ENCODE results near the gene TMCO5A. TPM values are rescaled to one million over a fixed set of nuclear protein-coding genes. Genes with fewer than 3 reads are reported as not detected.

Gene TMCO5A
- total RNA-seq, 1 donor from 2014 or later: not detected

GRCh38 chr15:37978231-37978630, 43.8 kb downstream of the TMCO5A start:
- Histone ChIP-seq H3K4me3 (ENCODE audit: low read depth, low read length) (no peak overlapping the region), H3K36me3 (ENCODE audit: control insufficient read depth, insufficient read depth, low read length) (no peaks in the 10 kb centered on the region), H3K27me3 (ENCODE audit: control insufficient read depth, insufficient read depth, low read length) (no peaks in the 10 kb centered on the region)
- DNase-seq (ENCODE audit: low read depth): no peak
- peak; percentile 66 for FAIRE-seq
- no peak for TF ChIP-seq CTCF (IDR thresholded peaks at IDR 0.05; ENCODE audit: insufficient read depth, low read length, severe bottlenecking)

DNA sequence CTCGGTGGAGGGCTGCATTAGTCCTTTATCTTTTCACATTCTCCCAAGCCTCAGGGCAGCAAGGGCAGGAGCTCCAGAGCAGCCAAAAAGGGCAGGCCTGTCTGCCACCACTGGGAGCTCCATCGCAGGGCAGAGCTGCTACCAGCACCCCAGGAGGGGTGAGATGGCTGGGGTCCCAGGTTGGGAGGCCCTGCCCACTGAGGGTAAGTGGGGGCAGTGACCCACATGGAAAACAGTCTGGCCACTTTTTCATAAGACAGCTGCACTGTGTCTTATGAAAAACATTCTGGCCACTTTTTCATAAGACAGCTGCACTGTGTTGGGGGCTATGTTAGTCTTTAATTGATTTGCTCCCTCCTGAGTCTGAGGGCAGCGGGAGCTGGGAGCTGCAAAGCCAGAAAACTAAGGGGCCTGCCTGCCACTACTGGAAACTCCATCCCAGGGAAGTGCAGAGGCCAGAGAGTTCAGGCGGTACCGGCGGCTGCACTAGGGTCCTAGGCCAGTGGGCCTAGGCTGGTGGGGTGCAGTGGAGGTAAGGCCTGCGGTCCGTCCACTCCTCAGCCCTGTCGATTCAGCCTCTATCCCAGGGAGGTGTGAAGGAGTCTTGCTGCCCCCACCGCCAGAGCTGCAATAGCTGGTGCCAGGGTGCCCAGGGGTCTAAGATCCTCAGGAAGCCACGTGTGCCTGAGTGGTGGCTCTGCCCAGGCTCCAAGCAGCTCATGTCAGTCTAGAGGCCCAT, 45.4 kb downstream of the TMCO5A start:
- FAIRE-seq: no peak
- Histone ChIP-seq H3K27me3 (ENCODE audit: control insufficient read depth, insufficient read depth, low read length) (no peaks in the 10 kb centered on the region), H3K36me3 (ENCODE audit: control insufficient read depth, insufficient read depth, low read length) (no peaks in the 10 kb centered on the region), H3K4me3 (ENCODE audit: low read depth, low read length) (no peak overlapping the region)
- no peak for TF ChIP-seq CTCF (IDR thresholded peaks at IDR 0.05; ENCODE audit: insufficient read depth, low read length, severe bottlenecking)
- no peak for DNase-seq (ENCODE audit: low read depth)

DNA sequence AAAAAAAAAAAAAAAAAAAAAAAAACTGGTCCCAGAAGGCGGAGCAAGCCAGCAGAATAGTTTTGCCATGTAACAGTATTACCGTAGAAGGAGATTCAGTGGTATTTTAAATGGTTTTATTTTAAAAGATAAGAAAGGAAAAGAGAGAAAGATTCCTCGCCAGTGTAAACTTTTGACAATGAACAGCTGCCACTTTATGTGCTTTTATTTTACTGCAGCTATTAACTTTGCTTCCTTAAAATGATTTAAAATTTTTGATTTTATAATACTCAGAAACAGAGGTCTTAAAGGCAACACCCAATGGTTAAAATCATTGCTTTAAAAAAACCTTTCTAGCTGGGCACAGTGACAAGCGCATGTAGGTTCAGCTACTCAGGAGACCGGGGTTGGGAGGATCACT, 46.8 kb downstream of the TMCO5A start:
- H3K4me3 ChIP-seq (ENCODE audit: low read depth, low read length): no peak overlapping the region
- no peak for TF ChIP-seq CTCF (IDR thresholded peaks at IDR 0.05; ENCODE audit: insufficient read depth, low read length, severe bottlenecking)
- DNase-seq (ENCODE audit: low read depth) (no peak), FAIRE-seq (no peak)
- no peaks in the 10 kb centered on the region for H3K27me3 ChIP-seq (ENCODE audit: control insufficient read depth, insufficient read depth, low read length)
- no peaks in the 10 kb centered on the region for H3K36me3 ChIP-seq (ENCODE audit: control insufficient read depth, insufficient read depth, low read length)

- Histone ChIP-seq H3K27me3 (ENCODE audit: control insufficient read depth, insufficient read depth, low read length) (no peaks in the 10 kb centered on the region), H3K36me3 (ENCODE audit: control insufficient read depth, insufficient read depth, low read length) (no peaks in the 10 kb centered on the region), H3K4me3 (ENCODE audit: low read depth, low read length) (no peak overlapping the region)
- FAIRE-seq (no peak), DNase-seq (ENCODE audit: low read depth) (peak; percentile 59)
- peak; percentile 44 for TF ChIP-seq CTCF (IDR thresholded peaks at IDR 0.05; ENCODE audit: insufficient read depth, low read length, severe bottlenecking)
Measured at GRCh38 chr15:37981775-37982174, 47.3 kb downstream of the TMCO5A start.

DNA sequence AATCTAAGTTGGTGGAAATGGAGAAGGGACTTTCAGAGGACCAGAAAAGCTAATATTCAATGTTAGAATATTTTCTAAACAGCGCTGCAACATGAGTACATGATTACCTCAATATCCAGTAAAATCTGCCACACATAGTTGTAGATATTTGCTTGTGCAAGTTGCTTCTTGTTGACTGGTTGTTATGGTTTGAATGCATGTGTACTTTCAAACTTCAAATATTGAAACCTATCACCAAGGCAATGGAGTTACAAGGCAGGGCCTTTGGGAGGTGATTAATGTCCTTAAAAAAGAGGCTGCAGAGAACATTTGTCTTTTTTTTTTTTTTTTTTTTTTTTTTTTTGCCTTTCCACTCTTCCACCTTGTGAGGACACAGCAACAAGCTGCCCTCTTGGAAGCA, 49.9 kb downstream of the TMCO5A start:
- Histone ChIP-seq H3K27me3 (ENCODE audit: control insufficient read depth, insufficient read depth, low read length) (no peaks in the 10 kb centered on the region), H3K36me3 (ENCODE audit: control insufficient read depth, insufficient read depth, low read length) (no peaks in the 10 kb centered on the region), H3K4me3 (ENCODE audit: low read depth, low read length) (no peak overlapping the region)
- no peak for TF ChIP-seq CTCF (IDR thresholded peaks at IDR 0.05; ENCODE audit: insufficient read depth, low read length, severe bottlenecking)
- FAIRE-seq (no peak), DNase-seq (ENCODE audit: low read depth) (peak; percentile 89)

All from bronchial epithelial cell (primary cell).